Stimulated activated naive CD8-positive, alpha-beta T cell treated with anti-CD3 and anti-CD28 coated beads, Interleukin-15, amount 100 ng/mL, for 72 hours (primary cell): ENCODE results near the gene KIF2C.
"Not testable (repeated sequence)": the region's sequence is repeated elsewhere in the genome, so short reads cannot be mapped to it uniquely, and the experiment has no call there.

Source experiments
- ATAC-seq: fragments of 150-1000 bp; cut with Tn5 transposase; 2 replicates; pipeline ENCODE4 v1.10.0; 2021; ENCODE audit warnings: mild to moderate bottlenecking, moderate library complexity
- DNase-seq, 2 donors: peaks; one replicate each; pipeline ENCODE4 v3.0.0; 2021 to 2022
- H3K27ac Mint-ChIP-seq, 2 donors: one replicate each; pipeline ENCODE4 v1.8.0; 2022; ENCODE audit warnings: mild to moderate bottlenecking in 2 of 2, mixed read lengths in 2 of 2, moderate library complexity in 2 of 2
- H3K27me3 Mint-ChIP-seq: one replicate; pipeline ENCODE4 v1.8.0; 2022; ENCODE audit warnings: mixed read lengths
- H3K4me1 Mint-ChIP-seq: one replicate; pipeline ENCODE4 v1.8.0; 2022; ENCODE audit warnings: mild to moderate bottlenecking, mixed read lengths
- H3K4me3 Mint-ChIP-seq, 2 donors: one replicate each; pipeline ENCODE4 v1.8.0; 2022; ENCODE audit warnings: mild to moderate bottlenecking in 2 of 2, mixed read lengths in 2 of 2, moderate library complexity in 1 of 2
- H3K9me3 Mint-ChIP-seq, 2 donors: one replicate each; pipeline ENCODE4 v1.8.0; 2022; ENCODE audit warnings: mixed read lengths in 2 of 2

KIF2C gene

DNA sequence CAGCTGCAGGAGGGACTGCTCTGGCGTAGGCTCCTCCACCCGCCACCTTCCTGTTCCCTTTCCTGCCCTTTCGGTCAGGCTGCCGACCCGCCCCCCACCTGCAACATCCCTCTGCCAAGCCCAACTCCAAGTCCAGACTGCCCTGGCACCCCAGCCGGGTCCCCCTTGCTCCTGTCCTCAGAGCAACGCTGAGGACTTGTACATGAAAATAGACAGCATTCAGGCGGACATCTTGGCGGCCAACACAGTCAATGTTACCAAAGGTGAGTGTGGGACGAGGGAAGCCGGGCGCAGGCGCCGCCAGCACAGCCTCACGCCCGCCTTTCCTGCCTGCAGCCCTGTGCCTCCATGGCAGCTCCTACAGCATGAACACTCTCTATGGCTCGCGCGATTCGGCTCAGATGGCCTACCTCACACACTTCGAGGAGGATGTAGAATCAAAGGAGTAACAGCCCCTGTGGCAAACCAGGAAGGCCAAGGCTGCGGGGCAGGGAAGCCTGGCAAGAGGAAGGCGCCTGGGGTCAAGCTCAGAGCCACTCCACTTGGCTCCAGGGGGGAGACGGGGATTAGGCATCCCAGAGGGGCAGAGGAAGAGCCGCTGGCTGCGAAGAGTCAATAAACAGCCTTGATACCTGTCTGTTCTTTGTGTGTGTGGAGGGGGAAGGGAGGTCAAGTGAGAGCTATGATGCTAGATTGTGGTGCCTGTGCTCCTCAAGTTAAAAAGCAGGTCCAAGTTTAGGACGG is 14.5 kb upstream of the KIF2C start:
- DNase-seq (no peak), ATAC-seq (no peak)
- peak overlapping the region; percentile 34 to 98 for H3K27ac Mint-ChIP-seq
- peaks cover 79% of the 10 kb centered on the region for H3K4me1 Mint-ChIP-seq
- H3K27me3 Mint-ChIP-seq, result no peaks in the 10 kb centered on the region
- peak overlapping the region; percentile 78 to 94 for H3K4me3 Mint-ChIP-seq
- H3K9me3 Mint-ChIP-seq, result no peaks in the 10 kb centered on the region

DNA sequence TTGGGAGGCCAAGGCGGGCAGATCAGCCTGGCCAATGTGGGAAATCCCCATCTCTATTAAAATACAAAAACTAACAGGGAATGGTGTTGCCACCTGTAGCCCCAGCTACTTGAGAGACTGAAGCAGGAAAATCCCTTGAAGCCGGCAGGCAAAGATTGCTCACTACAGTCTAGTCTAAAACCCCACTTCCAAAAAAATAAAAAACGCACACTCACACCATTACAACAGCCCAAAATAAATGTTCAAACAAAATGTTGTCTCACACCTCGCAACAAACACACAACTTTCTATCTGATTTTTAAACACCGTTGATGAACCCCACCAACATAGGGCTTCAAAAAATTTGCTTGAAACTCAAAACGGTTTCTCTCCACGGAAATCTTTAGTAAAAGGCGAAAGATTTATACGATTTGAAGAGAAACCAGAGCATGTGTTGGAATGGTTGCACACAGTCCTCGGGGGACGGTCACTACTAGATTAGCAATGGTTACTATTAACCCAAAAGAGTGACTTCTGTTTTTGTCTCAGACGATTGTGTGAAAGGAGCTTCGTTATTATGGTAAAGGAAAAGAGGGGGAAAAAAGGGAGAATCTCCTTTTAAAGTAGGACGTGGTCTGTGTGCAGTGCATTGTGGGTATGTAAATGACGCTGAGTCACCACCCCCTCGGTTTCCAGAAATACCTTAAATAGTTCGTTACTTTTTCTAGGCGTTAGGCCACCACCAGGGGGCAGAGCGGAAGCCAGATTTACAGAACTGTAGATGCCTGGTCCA is 8.7 kb upstream of the KIF2C start, which contains the start of gene RNU5D-1:
Gene RNU5D-1 (minus strand): TSS at position 430 of the 772 bp plus-strand sequence.
- peak within 1 kb of the TSS; percentile 44 to 61 for H3K4me3 Mint-ChIP-seq
- peaks cover 50% of the 10 kb centered on the region for H3K4me1 Mint-ChIP-seq
- DNase-seq (peak; percentile 88 to 93), ATAC-seq (peak; percentile 91)
- no peaks in the 10 kb centered on the region for H3K9me3 Mint-ChIP-seq
- no peaks in the 10 kb centered on the region for H3K27me3 Mint-ChIP-seq
- peak within 1 kb of the TSS; percentile 100 for H3K27ac Mint-ChIP-seq

GRCh38 chr1:44733365-44733764 is 6.3 kb upstream of the KIF2C start:
- no peak overlapping the region for H3K4me3 Mint-ChIP-seq
- H3K27ac Mint-ChIP-seq, result no peak overlapping the region
- H3K9me3 Mint-ChIP-seq, result no peaks in the 10 kb centered on the region
- peaks cover 29% of the 10 kb centered on the region for H3K4me1 Mint-ChIP-seq
- ATAC-seq (no peak), DNase-seq (no peak)
- H3K27me3 Mint-ChIP-seq, result no peaks in the 10 kb centered on the region

GRCh38 chr1:44733784-44734183 is 5.9 kb upstream of the KIF2C start:
- H3K9me3 Mint-ChIP-seq, result no peaks in the 10 kb centered on the region
- no peak overlapping the region for H3K4me3 Mint-ChIP-seq
- DNase-seq (no peak), ATAC-seq (no peak)
- H3K27me3 Mint-ChIP-seq, result no peaks in the 10 kb centered on the region
- H3K27ac Mint-ChIP-seq, result no peak overlapping the region
- peaks cover 26% of the 10 kb centered on the region for H3K4me1 Mint-ChIP-seq

DNA sequence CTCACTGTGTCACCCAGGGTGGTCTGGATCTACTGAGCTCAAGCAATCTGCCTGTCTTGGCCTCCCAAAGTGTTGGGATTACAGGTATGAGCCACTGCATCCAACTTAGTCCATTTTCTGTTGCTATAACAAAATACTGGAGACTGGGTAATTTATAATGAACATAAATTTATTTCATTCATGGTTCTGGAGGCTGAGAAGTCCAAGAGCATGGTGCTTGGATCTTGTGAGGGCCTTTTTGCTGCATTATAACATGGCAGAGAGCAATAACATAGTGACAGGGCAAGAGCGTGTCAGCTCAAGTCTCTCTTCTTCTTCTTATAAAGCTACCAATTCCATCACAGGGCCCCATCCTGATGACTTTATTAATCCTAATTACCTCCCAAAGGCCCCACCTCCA is 3.6 kb upstream of the KIF2C start:
- Mint-ChIP-seq H3K9me3 (no peaks in the 10 kb centered on the region), H3K4me3 (no peak overlapping the region), H3K27me3 (no peaks in the 10 kb centered on the region), H3K27ac (no peak overlapping the region), H3K4me1 (peaks cover 11% of the 10 kb centered on the region)
- DNase-seq (no peak), ATAC-seq (no peak)

DNA sequence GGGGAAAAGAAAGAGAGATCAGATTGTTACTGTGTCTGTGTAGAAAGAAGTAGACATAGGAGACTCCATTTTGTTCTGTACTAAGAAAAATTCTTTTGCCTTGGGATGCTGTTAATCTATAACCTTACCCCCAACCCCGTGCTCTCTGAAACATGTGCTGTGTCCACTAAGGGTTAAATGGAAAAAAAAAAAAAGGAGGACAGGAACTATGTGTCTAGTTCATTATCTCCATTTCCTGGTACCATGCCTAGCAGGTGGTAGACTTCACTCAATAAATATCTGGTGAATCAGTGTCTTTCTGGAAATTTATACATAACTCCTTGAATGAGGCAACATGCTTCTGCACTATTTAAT is 707 bp upstream of the KIF2C start:
- ATAC-seq, H3K9me3 Mint-ChIP-seq, H3K27me3 Mint-ChIP-seq, DNase-seq: not testable (repeated sequence)
- peaks cover 10% of the 10 kb centered on the region for H3K4me1 Mint-ChIP-seq
- H3K27ac Mint-ChIP-seq, result peak overlapping the region; percentile 69 to 97
- H3K4me3 Mint-ChIP-seq, result peak overlapping the region; percentile 89 to 93

- Mint-ChIP-seq H3K27ac (peak overlapping the region; percentile 97), H3K4me3 (peak overlapping the region; percentile 89 to 93), H3K4me1 (peaks cover 17% of the 10 kb centered on the region), H3K9me3 (no peaks in the 10 kb centered on the region), H3K27me3 (no peaks in the 10 kb centered on the region)
- no peak for ATAC-seq
- DNase-seq, result no peak
Measured at GRCh38 chr1:44740179-44740617, 561 bp downstream of the KIF2C start.

- Mint-ChIP-seq H3K4me1 (peaks cover 17% of the 10 kb centered on the region), H3K9me3 (no peaks in the 10 kb centered on the region), H3K27me3 (no peaks in the 10 kb centered on the region), H3K27ac (peak overlapping the region in 1 of 2 donors; percentile 9), H3K4me3 (no peak overlapping the region)
- DNase-seq (no peak), ATAC-seq (no peak)
Measured at GRCh38 chr1:44743211-44743610, 3.6 kb downstream of the KIF2C start.

- Mint-ChIP-seq H3K9me3 (no peaks in the 10 kb centered on the region), H3K4me1 (peaks cover 12% of the 10 kb centered on the region), H3K27me3 (no peaks in the 10 kb centered on the region), H3K27ac (no peak overlapping the region), H3K4me3 (no peak overlapping the region)
- ATAC-seq (no peak), DNase-seq (no peak)
Measured at GRCh38 chr1:44747878-44748277, 8.2 kb downstream of the KIF2C start.

GRCh38 chr1:44757420-44757819 is 17.8 kb downstream of the KIF2C start:
- Mint-ChIP-seq H3K27ac (no peak overlapping the region), H3K27me3 (no peaks in the 10 kb centered on the region), H3K4me3 (no peak overlapping the region), H3K9me3 (no peaks in the 10 kb centered on the region), H3K4me1 (peaks cover 5% of the 10 kb centered on the region)
- no peak for DNase-seq
- no peak for ATAC-seq

DNA sequence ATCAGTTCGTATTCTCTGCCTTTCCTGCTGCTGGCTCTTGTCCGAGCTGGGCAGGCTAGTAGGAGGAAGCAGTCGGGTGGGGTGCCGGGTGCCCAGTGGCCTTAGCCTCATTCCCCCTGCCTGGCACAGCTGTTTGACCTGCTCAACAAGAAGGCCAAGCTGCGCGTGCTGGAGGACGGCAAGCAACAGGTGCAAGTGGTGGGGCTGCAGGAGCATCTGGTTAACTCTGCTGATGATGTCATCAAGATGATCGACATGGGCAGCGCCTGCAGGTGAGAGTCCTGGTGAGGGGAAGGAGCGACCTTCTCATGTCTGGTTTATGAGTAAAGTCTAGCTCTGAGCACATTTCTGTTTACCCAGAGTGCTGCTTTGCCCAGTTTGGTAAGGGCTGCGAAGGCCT is 19.4 kb downstream of the KIF2C start:
- Mint-ChIP-seq H3K27me3 (no peaks in the 10 kb centered on the region), H3K4me1 (peaks cover 5% of the 10 kb centered on the region), H3K4me3 (no peak overlapping the region), H3K9me3 (no peaks in the 10 kb centered on the region), H3K27ac (no peak overlapping the region)
- DNase-seq (no peak), ATAC-seq (no peak)

- no peak overlapping the region for H3K4me3 Mint-ChIP-seq
- no peak overlapping the region for H3K27ac Mint-ChIP-seq
- no peak for ATAC-seq
- DNase-seq, result no peak
- no peaks in the 10 kb centered on the region for H3K27me3 Mint-ChIP-seq
- no peaks in the 10 kb centered on the region for H3K9me3 Mint-ChIP-seq
- H3K4me1 Mint-ChIP-seq, result peaks cover 5% of the 10 kb centered on the region
Measured at GRCh38 chr1:44760876-44761275, 21.2 kb downstream of the KIF2C start.

- not testable (repeated sequence) for ATAC-seq, H3K4me3 Mint-ChIP-seq, H3K27me3 Mint-ChIP-seq, H3K27ac Mint-ChIP-seq, H3K4me1 Mint-ChIP-seq, H3K9me3 Mint-ChIP-seq, DNase-seq
Measured at GRCh38 chr1:44766421-44766820, 26.8 kb downstream of the KIF2C start.

DNA sequence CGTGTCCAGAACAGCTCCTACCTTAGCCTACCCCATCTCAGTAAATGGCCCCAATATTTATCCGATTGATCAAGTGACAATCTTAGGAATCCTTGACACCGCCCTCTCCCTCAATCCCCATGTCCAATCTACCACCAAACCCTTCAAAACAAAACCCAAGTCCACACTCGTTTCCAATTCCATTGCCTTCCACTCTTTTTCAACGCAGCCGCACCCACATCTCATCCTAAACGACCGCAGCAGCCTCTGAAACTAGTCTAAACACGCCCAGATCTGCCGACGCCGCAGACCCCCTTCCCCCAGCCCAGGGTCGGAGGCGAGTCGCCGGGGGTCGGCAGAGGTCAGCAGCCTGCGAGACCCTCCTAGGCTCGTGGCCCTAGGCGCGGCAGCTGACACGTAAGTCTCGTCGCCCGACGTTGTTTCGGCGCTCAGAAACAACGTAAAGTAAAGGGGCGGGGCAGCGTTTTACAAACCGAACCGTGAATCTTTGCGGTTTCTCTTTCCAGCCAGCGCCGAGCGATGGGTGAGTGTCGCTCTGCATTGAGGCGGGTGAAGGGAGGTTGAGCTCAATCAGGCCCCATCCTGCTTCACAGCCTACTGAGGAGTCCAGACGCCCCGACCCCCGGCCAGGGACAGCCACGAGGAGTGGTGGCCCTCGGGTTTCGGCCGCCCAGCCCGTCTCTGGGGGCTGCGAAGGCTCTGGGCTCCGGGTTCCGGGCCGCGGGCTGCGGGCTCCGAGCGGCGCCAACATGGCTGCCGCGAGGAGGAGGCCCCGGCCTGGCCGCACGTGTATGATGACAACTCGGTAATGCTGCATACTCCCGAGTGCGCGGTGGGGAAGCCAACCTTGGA is 35.7 kb downstream of the KIF2C start, which contains the start of gene RPS8:
Gene RPS8 (plus strand): TSS at position 463 of the 852 bp plus-strand sequence. CDS start 57 bp downstream, at position 520.
- Mint-ChIP-seq H3K27me3 (no peaks in the 10 kb centered on the region), H3K27ac (peak within 1 kb of the TSS; percentile 97 to 99), H3K9me3 (no peaks in the 10 kb centered on the region), H3K4me3 (peak within 1 kb of the TSS; percentile 86 to 92), H3K4me1 (peaks cover 60% of the 10 kb centered on the region)
- ATAC-seq (peak; percentile 87), DNase-seq (peak; percentile 85 to 90)

GRCh38 chr1:44775930-44776729 is 36.5 kb downstream of the KIF2C start:
- Mint-ChIP-seq H3K27ac (peak overlapping the region; percentile 97 to 99), H3K9me3 (no peaks in the 10 kb centered on the region), H3K27me3 (no peaks in the 10 kb centered on the region), H3K4me1 (peaks cover 67% of the 10 kb centered on the region), H3K4me3 (peak overlapping the region; percentile 86 to 92)
- DNase-seq, result peak in 1 of 2 donors; percentile 40
- ATAC-seq, result peak; percentile 46
